GM13977 (cell line): ENCODE measurements around the gene NRXN2.

ENCODE experiments used
- DNase-seq: peaks from one replicate; pipeline ENCODE4 v3.0.0; 2012; ENCODE audit warnings: low spot score
- CTCF ChIP-seq: IDR thresholded peaks from 2 replicates; pipeline ENCODE4 v1.5.1; 2012; ENCODE audit warnings: mild to moderate bottlenecking, control low read depth; ENCODE audit not compliant: insufficient read depth; ENCODE audit errors: extremely low read depth, missing control alignments
- in situ Hi-C: fragments of 300-500 bp; cut with MboI; formaldehyde crosslinking; loops from one replicate; pipeline ENCODE4 v1.12.0; 2022; ENCODE audit warnings: low sequenced_read_pairs, low pct_unique_long_range_greater_than_20kb, mixed read lengths, inconsistent platforms; ENCODE audit not compliant: unreplicated experiment

The NRXN2 gene

GRCh38 chr11:64654439-64654838 is 68.6 kb downstream of the NRXN2 start:
- in situ Hi-C loops = no loop called here
- DNase-seq = no peak
- no peak for TF ChIP-seq CTCF

GRCh38 chr11:64653388-64653973 is 69.5 kb downstream of the NRXN2 start:
- in situ Hi-C loops = no loop called here
- DNase-seq = no peak
- TF ChIP-seq CTCF = no peak

- in situ Hi-C loops = no loop called here
- DNase-seq = peak; percentile 85
- TF ChIP-seq CTCF = peak; percentile 89
Observed at GRCh38 chr11:64652586-64653387, 70.2 kb downstream of the NRXN2 start.

GRCh38 chr11:64650923-64651523 is 72.0 kb downstream of the NRXN2 start:
- in situ Hi-C loops = no loop called here
- peak; percentile 65 for DNase-seq
- peak; percentile 49 for TF ChIP-seq CTCF

- in situ Hi-C loops = no loop called here
- DNase-seq = peak; percentile 61
- TF ChIP-seq CTCF = peak; percentile 55
Observed at GRCh38 chr11:64649291-64649697, 73.7 kb downstream of the NRXN2 start.

- in situ Hi-C loops = no loop called here
- TF ChIP-seq CTCF = no peak
- DNase-seq = no peak
Observed at GRCh38 chr11:64648551-64648950, 74.4 kb downstream of the NRXN2 start.
